Nephron (organoid): ENCODE data around the gene SUGP2.

Experiments
- H3K27ac Mint-ChIP-seq, 3 experiments: 2 replicates each; pipeline ENCODE4 v1.8.0; 2020; ENCODE audit warnings: mixed read lengths in 3 of 3, mild to moderate bottlenecking in 2 of 3, moderate library complexity in 1 of 3
- H3K27me3 Mint-ChIP-seq: 2 replicates; pipeline ENCODE4 v1.8.0; 2021; ENCODE audit warnings: low read depth, mild to moderate bottlenecking, moderate library complexity, mixed read lengths
- H3K36me3 Mint-ChIP-seq: 2 replicates; pipeline ENCODE4 v1.8.0; 2020; ENCODE audit warnings: low read depth, mixed read lengths
- H3K4me1 Mint-ChIP-seq: 2 replicates; pipeline ENCODE4 v1.8.0; 2020; ENCODE audit warnings: mixed read lengths
- H3K4me3 Mint-ChIP-seq, 3 experiments: 2 replicates each; pipeline ENCODE4 v1.8.0; 2020; ENCODE audit warnings: mild to moderate bottlenecking in 3 of 3, mixed read lengths in 3 of 3, moderate library complexity in 2 of 3
- H3K9me3 Mint-ChIP-seq: 2 replicates; pipeline ENCODE4 v1.8.0; 2020; ENCODE audit warnings: mixed read lengths
- TF ChIP-seq, protein P1 (sequence below), 3 experiments: fragments of 200-600 bp; sonication (generic); IDR thresholded peaks; one replicate each; pipeline ENCODE4 v1.5.0; 2021; ENCODE audit warnings: antibody characterized with exemption in 3 of 3; ENCODE audit not compliant: unreplicated experiment in 3 of 3

Gene SUGP2

DNA sequence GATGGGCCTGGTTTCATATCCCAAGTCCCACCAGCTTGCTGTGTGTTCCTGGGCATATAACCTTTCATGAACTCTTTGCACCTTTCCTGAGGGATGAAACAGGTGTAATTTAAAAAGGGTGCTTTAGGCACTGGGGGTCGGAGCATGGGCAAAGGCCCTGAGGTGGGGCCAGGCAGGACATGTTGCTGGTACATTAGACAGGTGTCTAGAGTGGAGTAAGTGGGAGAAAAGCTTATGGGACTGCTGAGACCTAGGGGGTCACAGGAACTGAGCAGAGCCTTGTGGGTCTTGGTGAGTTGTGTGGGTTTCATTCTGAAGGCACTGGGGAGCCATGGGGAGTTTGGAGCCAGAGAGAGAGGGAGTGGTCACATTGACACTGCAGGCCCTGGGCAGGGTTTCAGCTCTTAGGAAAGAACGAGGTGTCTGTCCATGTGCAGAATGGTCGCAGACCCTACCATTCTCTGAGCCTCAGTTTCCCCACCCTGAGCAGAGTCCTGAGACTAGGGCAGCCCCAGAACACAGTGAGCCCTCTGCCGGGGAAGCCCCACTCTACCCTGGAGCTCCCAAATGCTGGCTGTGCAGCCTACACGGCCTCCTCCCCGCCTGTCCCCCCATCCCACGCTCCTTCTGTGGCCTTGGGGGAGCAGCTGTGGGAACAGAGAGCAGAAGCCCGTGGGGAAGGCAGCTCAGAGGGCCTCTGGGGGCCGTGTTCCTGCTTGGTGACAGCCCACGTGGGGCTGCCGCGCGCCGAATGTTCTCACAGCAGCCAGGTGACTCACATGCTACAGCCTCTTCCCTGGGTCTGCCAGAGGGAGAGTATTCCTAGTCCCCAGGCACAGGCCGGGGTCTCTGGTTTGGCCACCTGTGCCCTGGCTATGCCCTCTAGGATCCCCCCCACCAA lies 85.0 kb downstream of the SUGP2 start:
- H3K4me1 Mint-ChIP-seq, result no peaks in the 10 kb centered on the region
- TF ChIP-seq, protein P1, sequence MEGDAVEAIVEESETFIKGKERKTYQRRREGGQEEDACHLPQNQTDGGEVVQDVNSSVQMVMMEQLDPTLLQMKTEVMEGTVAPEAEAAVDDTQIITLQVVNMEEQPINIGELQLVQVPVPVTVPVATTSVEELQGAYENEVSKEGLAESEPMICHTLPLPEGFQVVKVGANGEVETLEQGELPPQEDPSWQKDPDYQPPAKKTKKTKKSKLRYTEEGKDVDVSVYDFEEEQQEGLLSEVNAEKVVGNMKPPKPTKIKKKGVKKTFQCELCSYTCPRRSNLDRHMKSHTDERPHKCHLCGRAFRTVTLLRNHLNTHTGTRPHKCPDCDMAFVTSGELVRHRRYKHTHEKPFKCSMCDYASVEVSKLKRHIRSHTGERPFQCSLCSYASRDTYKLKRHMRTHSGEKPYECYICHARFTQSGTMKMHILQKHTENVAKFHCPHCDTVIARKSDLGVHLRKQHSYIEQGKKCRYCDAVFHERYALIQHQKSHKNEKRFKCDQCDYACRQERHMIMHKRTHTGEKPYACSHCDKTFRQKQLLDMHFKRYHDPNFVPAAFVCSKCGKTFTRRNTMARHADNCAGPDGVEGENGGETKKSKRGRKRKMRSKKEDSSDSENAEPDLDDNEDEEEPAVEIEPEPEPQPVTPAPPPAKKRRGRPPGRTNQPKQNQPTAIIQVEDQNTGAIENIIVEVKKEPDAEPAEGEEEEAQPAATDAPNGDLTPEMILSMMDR (IDR thresholded peaks at IDR 0.05; ENCODE audit: unreplicated experiment in 3 of 3), result no peak
- H3K36me3 Mint-ChIP-seq, result peaks cover 5% of the 10 kb centered on the region
- H3K27ac Mint-ChIP-seq, result no peak overlapping the region
- H3K27me3 Mint-ChIP-seq, result no peaks in the 10 kb centered on the region
- H3K4me3 Mint-ChIP-seq, result no peak overlapping the region
- no peaks in the 10 kb centered on the region for H3K9me3 Mint-ChIP-seq

DNA sequence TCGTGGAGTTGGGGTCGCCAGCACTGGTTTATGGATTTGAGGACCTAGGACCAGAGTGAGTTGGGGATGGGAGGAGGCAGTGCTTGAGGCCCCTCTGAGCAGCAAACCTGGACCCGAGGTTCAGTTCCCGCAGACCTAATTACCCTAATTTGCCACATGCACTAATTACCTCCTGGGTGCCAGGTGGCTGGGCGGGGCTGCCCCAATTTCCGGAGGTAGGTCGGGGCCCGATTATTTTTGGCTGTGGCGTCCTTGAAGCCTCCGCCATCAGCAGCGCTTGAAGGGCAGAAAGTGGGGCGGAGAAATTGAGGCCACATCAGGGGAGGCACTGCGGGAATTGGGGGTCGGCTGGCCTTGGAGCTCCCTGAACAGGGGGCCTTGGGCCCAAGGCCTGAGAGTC lies 86.4 kb downstream of the SUGP2 start:
- Mint-ChIP-seq H3K9me3 (no peaks in the 10 kb centered on the region), H3K4me1 (no peaks in the 10 kb centered on the region), H3K4me3 (no peak overlapping the region), H3K27me3 (no peaks in the 10 kb centered on the region), H3K27ac (no peak overlapping the region), H3K36me3 (peaks cover 5% of the 10 kb centered on the region)
- TF ChIP-seq, protein P1 (IDR thresholded peaks at IDR 0.05; ENCODE audit: unreplicated experiment in 3 of 3), result no peak

DNA sequence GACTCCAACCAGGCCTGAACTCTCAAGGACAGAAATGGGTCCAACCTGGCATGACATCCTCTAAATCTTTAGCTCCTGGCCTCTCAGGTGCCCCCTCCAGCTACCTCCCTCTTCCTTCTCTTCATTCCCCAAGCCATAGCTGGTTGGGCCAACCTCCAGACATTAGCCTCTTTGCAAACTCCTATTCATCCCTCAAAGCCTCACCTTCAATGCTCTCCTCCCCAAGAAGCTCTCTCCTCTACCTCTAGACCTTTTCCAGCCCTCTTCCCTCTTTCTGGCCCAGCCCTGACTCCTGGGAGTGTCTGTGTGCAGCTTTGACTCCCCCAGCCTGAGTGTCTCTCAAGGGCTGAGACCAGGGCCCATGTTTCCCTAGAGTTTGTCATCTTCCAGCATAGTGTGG lies 87.0 kb downstream of the SUGP2 start:
- TF ChIP-seq, protein P1 (IDR thresholded peaks at IDR 0.05; ENCODE audit: unreplicated experiment in 3 of 3), result no peak
- no peaks in the 10 kb centered on the region for H3K9me3 Mint-ChIP-seq
- no peak overlapping the region for H3K27ac Mint-ChIP-seq
- no peaks in the 10 kb centered on the region for H3K27me3 Mint-ChIP-seq
- peaks cover 5% of the 10 kb centered on the region for H3K36me3 Mint-ChIP-seq
- peaks cover 4% of the 10 kb centered on the region for H3K4me1 Mint-ChIP-seq
- no peak overlapping the region for H3K4me3 Mint-ChIP-seq

DNA sequence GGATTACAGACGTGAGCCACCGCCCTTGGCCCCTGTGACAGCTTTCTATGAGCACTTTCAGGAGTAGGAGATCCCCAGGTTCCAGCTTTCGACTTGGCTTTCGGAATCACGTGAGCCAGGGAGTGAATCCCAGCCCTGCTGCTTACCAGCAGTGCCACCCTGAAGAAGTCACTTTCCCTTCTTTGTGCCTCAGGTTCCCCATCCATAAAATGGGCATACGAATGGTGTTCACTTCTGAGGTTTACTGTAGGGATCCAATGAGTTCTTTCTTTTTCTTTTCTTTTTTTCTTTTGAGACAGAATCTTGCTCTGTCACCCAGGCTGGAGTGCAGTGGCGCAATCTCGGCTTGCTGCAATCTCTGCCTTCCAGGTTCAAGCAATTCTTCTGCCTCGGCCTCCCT lies 88.0 kb downstream of the SUGP2 start:
- Mint-ChIP-seq H3K27ac (no peak overlapping the region), H3K36me3 (peaks cover 5% of the 10 kb centered on the region), H3K4me1 (peaks cover 5% of the 10 kb centered on the region), H3K4me3 (no peak overlapping the region), H3K27me3 (no peaks in the 10 kb centered on the region), H3K9me3 (no peaks in the 10 kb centered on the region)
- TF ChIP-seq, protein P1 (IDR thresholded peaks at IDR 0.05; ENCODE audit: unreplicated experiment in 3 of 3), result no peak

DNA sequence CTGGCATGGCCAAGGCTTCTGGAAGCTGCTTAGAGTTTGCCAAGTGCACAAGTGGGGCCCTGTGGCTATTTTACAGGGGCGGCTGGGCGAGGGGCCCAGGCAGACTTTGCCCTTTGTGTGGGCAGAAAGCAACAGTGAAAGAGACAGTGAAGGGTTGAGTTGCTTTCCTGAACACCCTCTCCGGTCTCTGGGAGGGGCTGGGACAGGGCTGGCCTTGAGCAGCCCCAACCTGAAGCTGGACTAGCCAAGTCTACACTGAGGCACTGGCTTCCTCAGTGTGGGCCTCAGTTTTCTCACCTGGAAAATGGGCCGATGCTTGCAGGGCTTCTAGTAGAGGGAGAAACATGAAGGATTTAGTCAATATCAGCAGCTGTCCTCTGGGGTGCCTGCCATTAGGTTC lies 89.9 kb downstream of the SUGP2 start:
- Mint-ChIP-seq H3K36me3 (peaks cover 9% of the 10 kb centered on the region), H3K4me1 (peaks cover 8% of the 10 kb centered on the region), H3K27me3 (no peaks in the 10 kb centered on the region), H3K9me3 (no peaks in the 10 kb centered on the region), H3K4me3 (peak overlapping the region; percentile 35 to 65 (median 52)), H3K27ac (no peak overlapping the region)
- TF ChIP-seq, protein P1 (IDR thresholded peaks at IDR 0.05; ENCODE audit: unreplicated experiment in 3 of 3), result no peak

DNA sequence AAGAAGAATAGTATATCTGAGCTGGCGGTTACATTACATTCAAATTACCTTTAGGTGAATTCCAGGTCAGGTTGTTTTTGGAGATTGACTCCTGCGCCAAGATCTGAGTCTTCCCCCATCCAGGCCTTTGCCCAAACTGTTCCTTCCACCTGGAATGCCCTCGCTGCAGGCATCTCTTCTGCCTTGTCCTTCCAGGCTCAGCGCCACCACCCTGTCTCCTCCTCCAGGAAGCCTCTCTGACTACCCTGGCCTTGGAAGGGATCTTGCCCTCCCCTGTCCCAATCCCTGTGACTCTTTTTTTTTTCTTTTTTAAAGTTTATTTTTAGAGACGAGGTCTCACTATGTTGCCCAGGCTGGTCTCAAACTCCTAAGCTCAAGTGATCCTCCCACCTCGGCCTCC lies 90.6 kb downstream of the SUGP2 start:
- H3K27me3 Mint-ChIP-seq, result no peaks in the 10 kb centered on the region
- H3K36me3 Mint-ChIP-seq, result peaks cover 16% of the 10 kb centered on the region
- H3K27ac Mint-ChIP-seq, result peak overlapping the region in 1 of 3 experiments; percentile 38
- H3K4me3 Mint-ChIP-seq, result peak overlapping the region; percentile 76 to 83 (median 77)
- no peaks in the 10 kb centered on the region for H3K9me3 Mint-ChIP-seq
- TF ChIP-seq, protein P1 (IDR thresholded peaks at IDR 0.05; ENCODE audit: unreplicated experiment in 3 of 3), result no peak
- peaks cover 8% of the 10 kb centered on the region for H3K4me1 Mint-ChIP-seq
